ENCODE measurements around the gene DMRT3. TPM values are rescaled to one million over a fixed set of nuclear protein-coding genes. Genes with fewer than 3 reads are reported as not detected.

Gene DMRT3
- total RNA-seq, 2 donors from 2014 or later: not detected

- Mint-ChIP-seq H3K4me3 (no peak overlapping the region), H3K4me1 (no peaks in the 10 kb centered on the region), H3K27ac (no peak overlapping the region), H3K27me3 (peaks cover 56% of the 10 kb centered on the region), H3K36me3 (ENCODE audit: low read depth) (no peaks in the 10 kb centered on the region)
- DNase-seq (no peak), ATAC-seq (no peak)
- H3K9me3 ChIP-seq (ENCODE audit: control insufficient read depth, low read length, poor library complexity, severe bottlenecking): no peaks in the 10 kb centered on the region
Measured at GRCh38 chr9:1026219-1026618, 49.8 kb downstream of the DMRT3 start.

GRCh38 chr9:1028501-1029190 is 52.2 kb downstream of the DMRT3 start:
- no peaks in the 10 kb centered on the region for H3K9me3 ChIP-seq (ENCODE audit: control insufficient read depth, low read length, poor library complexity, severe bottlenecking)
- Mint-ChIP-seq H3K27me3 (peaks cover 67% of the 10 kb centered on the region), H3K36me3 (ENCODE audit: low read depth) (no peaks in the 10 kb centered on the region), H3K27ac (no peak overlapping the region), H3K4me1 (no peaks in the 10 kb centered on the region), H3K4me3 (no peak overlapping the region)
- no peak for ATAC-seq
- DNase-seq: no peak

- Mint-ChIP-seq H3K36me3 (ENCODE audit: low read depth) (no peaks in the 10 kb centered on the region), H3K27ac (no peak overlapping the region), H3K27me3 (peaks cover 34% of the 10 kb centered on the region), H3K4me3 (no peak overlapping the region), H3K4me1 (no peaks in the 10 kb centered on the region)
- DNase-seq: no peak
- H3K9me3 ChIP-seq (ENCODE audit: control insufficient read depth, low read length, poor library complexity, severe bottlenecking): no peaks in the 10 kb centered on the region
- no peak for ATAC-seq
Measured at GRCh38 chr9:1031951-1032601, 55.6 kb downstream of the DMRT3 start.

- no peak overlapping the region for H3K27ac Mint-ChIP-seq
- ATAC-seq: no peak
- H3K36me3 Mint-ChIP-seq (ENCODE audit: low read depth): no peaks in the 10 kb centered on the region
- no peaks in the 10 kb centered on the region for H3K9me3 ChIP-seq (ENCODE audit: control insufficient read depth, low read length, poor library complexity, severe bottlenecking)
- peaks cover 38% of the 10 kb centered on the region for H3K27me3 Mint-ChIP-seq
- H3K4me3 Mint-ChIP-seq: no peak overlapping the region
- no peak for DNase-seq
- no peaks in the 10 kb centered on the region for H3K4me1 Mint-ChIP-seq
Measured at GRCh38 chr9:1034271-1034670, 57.8 kb downstream of the DMRT3 start.

GRCh38 chr9:1039589-1039988 is 63.1 kb downstream of the DMRT3 start:
- H3K27me3 Mint-ChIP-seq: peaks cover 52% of the 10 kb centered on the region
- H3K9me3 ChIP-seq (ENCODE audit: control insufficient read depth, low read length, poor library complexity, severe bottlenecking): no peaks in the 10 kb centered on the region
- no peak overlapping the region for H3K4me3 Mint-ChIP-seq
- H3K36me3 Mint-ChIP-seq (ENCODE audit: low read depth): peaks cover 2% of the 10 kb centered on the region
- DNase-seq: no peak
- no peak overlapping the region for H3K27ac Mint-ChIP-seq
- H3K4me1 Mint-ChIP-seq: peaks cover 2% of the 10 kb centered on the region
- no peak for ATAC-seq

Other genes with a start within 250 kb of the DMRT3 start
- gene DMRT1, start 135.0 kb upstream of the DMRT3 start, total RNA-seq: not detected
- not detected for gene DMRT2, start 73.7 kb downstream of the DMRT3 start, total RNA-seq